ENCODE data around the gene ACBD6.

ACBD6 gene

DNA sequence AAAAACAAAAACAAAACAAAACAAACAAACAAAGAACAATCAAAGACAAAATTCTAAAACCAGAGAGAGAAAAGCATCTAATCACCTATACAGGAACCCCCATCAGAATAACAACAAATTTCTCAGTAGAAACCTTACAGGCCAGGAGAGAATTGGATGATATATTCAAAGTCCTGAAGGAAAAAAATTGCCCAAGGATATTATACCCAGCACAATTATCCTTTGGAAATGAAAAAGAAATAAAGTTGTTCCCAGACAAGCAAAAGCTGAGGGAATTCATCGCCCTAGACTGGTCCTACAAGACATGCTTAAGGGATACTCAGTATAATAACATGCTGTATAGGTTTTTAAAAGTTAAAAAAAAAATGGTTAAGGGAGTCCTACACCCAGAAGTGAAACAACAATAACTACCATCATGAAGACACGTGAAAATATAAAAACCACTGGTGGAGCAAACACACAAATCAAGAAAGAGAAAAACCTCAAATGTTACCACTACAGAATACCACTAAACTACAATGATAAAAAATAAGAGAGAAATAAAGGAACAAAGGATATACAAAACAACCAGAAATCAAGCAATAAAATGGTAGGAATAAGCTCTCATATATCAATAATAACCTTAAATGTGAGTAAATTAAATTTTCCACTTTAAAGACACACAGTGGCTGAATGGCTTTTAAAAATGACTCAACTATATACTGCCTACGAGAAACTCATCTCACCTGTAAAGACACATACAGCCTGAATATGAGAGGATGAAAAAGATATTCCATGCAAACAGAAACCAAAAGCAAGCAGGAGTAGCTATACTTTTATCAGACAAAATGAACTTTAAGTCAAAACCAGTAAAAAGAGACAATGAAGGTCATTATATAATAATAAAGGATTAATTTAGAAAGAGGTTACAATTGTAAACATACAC lies 121.9 kb downstream of the ACBD6 start:
- Histone ChIP-seq H3K36me3 (ENCODE audit: insufficient read depth, low read length) (no peaks in the 10 kb centered on the region), H3K9me3 (ENCODE audit: low read length) (peaks cover 14% of the 10 kb centered on the region), H3K4me1 (ENCODE audit: insufficient read depth, low read length) (no peaks in the 10 kb centered on the region), H3K27me3 (ENCODE audit: control insufficient read depth in 1 of 2, insufficient read depth in 2 of 2, low read length in 2 of 2) (no peaks in the 10 kb centered on the region), H3K27ac (ENCODE audit: low read depth, low read length) (no peak overlapping the region), H3K4me3 (ENCODE audit: low read depth in 1 of 2, low read length in 2 of 2) (peak overlapping the region in 1 of 2 donors; percentile 5), H3K9ac (ENCODE audit: low read length) (no peak overlapping the region)

DNA sequence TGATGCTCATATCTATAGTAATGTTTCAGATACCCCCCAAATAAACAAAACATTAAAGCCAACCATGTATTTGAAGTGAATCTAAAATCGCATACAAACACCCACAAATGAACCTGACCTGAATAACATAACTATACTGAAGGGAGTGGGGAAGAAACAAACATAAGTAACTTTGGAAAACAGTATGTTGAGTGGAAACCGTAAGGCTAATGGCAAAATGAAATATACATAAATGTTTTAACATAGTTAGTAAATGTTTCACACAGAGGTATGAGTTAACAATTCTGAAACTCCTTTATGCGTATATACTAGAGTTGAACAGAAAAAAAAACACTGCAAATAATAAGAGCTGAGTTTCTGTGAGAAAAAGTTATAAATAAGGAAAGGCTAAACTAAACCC lies 125.6 kb downstream of the ACBD6 start:
- H3K27me3 ChIP-seq (ENCODE audit: control insufficient read depth in 1 of 2, insufficient read depth in 2 of 2, low read length in 2 of 2): no peaks in the 10 kb centered on the region
- no peak overlapping the region for H3K9ac ChIP-seq (ENCODE audit: low read length)
- H3K27ac ChIP-seq (ENCODE audit: low read depth, low read length): no peak overlapping the region
- H3K4me1 ChIP-seq (ENCODE audit: insufficient read depth, low read length): no peaks in the 10 kb centered on the region
- no peak overlapping the region for H3K4me3 ChIP-seq (ENCODE audit: low read depth in 1 of 2, low read length in 2 of 2)
- H3K9me3 ChIP-seq (ENCODE audit: low read length): peaks cover 10% of the 10 kb centered on the region
- no peaks in the 10 kb centered on the region for H3K36me3 ChIP-seq (ENCODE audit: insufficient read depth, low read length)

DNA sequence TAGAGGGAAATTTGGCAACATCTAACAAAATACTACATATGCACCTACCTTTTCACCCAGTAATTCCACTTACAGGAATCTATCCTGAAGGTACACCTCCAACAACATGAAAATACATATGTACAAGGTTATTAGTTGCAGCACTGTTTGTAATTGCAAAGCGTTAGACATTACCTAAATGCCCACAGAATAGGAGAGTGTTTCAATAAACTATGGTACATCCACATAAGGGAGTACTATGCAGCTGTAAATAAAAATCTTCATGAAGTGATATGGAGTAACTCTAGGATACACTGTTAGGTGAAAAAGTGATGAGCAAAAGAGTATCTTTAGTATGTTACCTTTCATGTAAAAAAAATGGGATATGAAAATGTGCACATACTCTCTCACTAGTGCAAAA lies 126.1 kb downstream of the ACBD6 start:
- Histone ChIP-seq H3K27ac (ENCODE audit: low read depth, low read length) (no peak overlapping the region), H3K27me3 (ENCODE audit: control insufficient read depth in 1 of 2, insufficient read depth in 2 of 2, low read length in 2 of 2) (no peaks in the 10 kb centered on the region), H3K9ac (ENCODE audit: low read length) (no peak overlapping the region), H3K36me3 (ENCODE audit: insufficient read depth, low read length) (no peaks in the 10 kb centered on the region), H3K4me3 (ENCODE audit: low read depth in 1 of 2, low read length in 2 of 2) (no peak overlapping the region), H3K4me1 (ENCODE audit: insufficient read depth, low read length) (no peaks in the 10 kb centered on the region), H3K9me3 (ENCODE audit: low read length) (peaks cover 10% of the 10 kb centered on the region)

GRCh38 chr1:180372728-180373127 lies 129.6 kb downstream of the ACBD6 start:
- Histone ChIP-seq H3K27ac (ENCODE audit: low read depth, low read length) (no peak overlapping the region), H3K27me3 (ENCODE audit: control insufficient read depth in 1 of 2, insufficient read depth in 2 of 2, low read length in 2 of 2) (no peaks in the 10 kb centered on the region), H3K4me3 (ENCODE audit: low read depth in 1 of 2, low read length in 2 of 2) (no peak overlapping the region), H3K9me3 (ENCODE audit: low read length) (no peaks in the 10 kb centered on the region), H3K36me3 (ENCODE audit: insufficient read depth, low read length) (no peaks in the 10 kb centered on the region), H3K4me1 (ENCODE audit: insufficient read depth, low read length) (no peaks in the 10 kb centered on the region), H3K9ac (ENCODE audit: low read length) (no peak overlapping the region)

DNA sequence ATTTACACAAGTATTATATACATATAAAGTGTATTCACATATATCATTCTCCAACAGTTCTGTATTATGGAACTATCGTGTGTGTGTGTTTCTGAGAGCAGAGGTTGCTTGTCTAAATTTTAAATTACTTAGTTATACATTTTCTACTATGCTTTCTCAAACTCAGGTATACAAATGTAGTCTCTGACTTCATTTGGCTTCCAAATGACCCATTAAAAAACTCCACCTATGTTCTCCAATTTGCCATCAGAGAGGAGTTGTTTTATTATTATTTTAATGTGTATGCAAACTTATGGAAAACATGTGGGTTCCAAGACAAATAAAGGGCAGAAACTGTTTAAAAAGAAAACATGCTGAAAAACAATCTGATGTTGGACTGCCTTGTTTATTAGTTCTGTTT lies 131.8 kb downstream of the ACBD6 start:
- H3K9me3 ChIP-seq (ENCODE audit: low read length): no peaks in the 10 kb centered on the region
- H3K27me3 ChIP-seq (ENCODE audit: control insufficient read depth in 1 of 2, insufficient read depth in 2 of 2, low read length in 2 of 2): no peaks in the 10 kb centered on the region
- H3K36me3 ChIP-seq (ENCODE audit: insufficient read depth, low read length): no peaks in the 10 kb centered on the region
- no peaks in the 10 kb centered on the region for H3K4me1 ChIP-seq (ENCODE audit: insufficient read depth, low read length)
- H3K9ac ChIP-seq (ENCODE audit: low read length): no peak overlapping the region
- H3K27ac ChIP-seq (ENCODE audit: low read depth, low read length): no peak overlapping the region
- no peak overlapping the region for H3K4me3 ChIP-seq (ENCODE audit: low read depth in 1 of 2, low read length in 2 of 2)

- Histone ChIP-seq H3K9me3 (ENCODE audit: low read length) (no peaks in the 10 kb centered on the region), H3K4me1 (ENCODE audit: insufficient read depth, low read length) (no peaks in the 10 kb centered on the region), H3K9ac (ENCODE audit: low read length) (no peak overlapping the region), H3K36me3 (ENCODE audit: insufficient read depth, low read length) (no peaks in the 10 kb centered on the region), H3K27me3 (ENCODE audit: control insufficient read depth in 1 of 2, insufficient read depth in 2 of 2, low read length in 2 of 2) (no peaks in the 10 kb centered on the region), H3K27ac (ENCODE audit: low read depth, low read length) (no peak overlapping the region), H3K4me3 (ENCODE audit: low read depth in 1 of 2, low read length in 2 of 2) (no peak overlapping the region)
Observed at GRCh38 chr1:180370188-180370587, 132.2 kb downstream of the ACBD6 start.

DNA sequence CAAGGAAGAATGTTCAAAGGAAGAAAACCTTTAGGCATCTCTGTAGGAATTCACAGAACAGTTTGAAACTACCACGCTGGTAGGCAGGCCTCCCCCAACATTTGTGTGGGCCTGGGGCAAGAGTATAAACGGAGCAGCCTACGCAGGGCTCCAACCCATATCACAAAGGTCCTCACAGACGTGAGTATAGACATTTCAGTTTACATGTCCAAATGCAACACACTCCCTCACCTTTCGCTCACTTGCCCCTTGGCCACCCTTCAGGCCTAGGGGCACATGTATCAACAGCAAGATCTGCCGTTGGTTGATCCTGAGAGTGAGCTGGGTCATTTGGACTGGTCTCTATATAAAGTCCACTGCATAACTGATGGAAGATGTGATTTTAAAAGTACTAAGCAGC lies 133.3 kb downstream of the ACBD6 start:
- Histone ChIP-seq H3K36me3 (ENCODE audit: insufficient read depth, low read length) (no peaks in the 10 kb centered on the region), H3K27ac (ENCODE audit: low read depth, low read length) (no peak overlapping the region), H3K9ac (ENCODE audit: low read length) (no peak overlapping the region), H3K9me3 (ENCODE audit: low read length) (no peaks in the 10 kb centered on the region), H3K4me1 (ENCODE audit: insufficient read depth, low read length) (no peaks in the 10 kb centered on the region), H3K4me3 (ENCODE audit: low read depth in 1 of 2, low read length in 2 of 2) (no peak overlapping the region), H3K27me3 (ENCODE audit: control insufficient read depth in 1 of 2, insufficient read depth in 2 of 2, low read length in 2 of 2) (no peaks in the 10 kb centered on the region)

DNA sequence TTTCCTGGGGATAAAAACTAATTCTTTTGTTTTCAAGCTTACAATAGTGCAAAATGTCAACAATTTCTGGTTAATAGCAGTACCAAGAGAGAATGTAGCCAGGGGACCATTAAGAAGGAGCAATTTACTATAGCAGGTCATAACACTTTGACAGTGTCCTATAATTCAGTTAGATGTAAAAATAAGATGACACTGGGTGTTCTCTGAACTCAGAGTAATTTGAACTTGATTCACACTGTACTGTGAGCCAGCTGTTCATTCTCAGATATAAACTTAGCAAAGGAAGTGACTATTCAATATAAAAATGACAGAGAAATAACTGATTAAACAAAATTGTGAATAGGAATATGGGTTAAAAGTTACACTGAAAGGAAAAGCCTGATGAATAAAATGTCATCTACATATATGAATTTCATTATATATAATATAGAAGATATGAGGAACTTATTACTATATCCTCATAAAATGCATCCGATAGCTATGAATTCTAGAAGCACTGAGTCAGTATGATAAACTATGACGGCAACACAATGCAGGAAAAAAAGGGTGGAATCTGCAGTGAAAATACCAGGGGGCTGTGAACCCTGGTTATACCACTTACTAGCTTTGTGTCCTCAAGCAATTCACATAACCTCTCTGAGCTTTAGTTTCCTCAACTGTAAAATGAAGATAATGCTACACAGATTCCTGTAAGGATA lies 135.9 kb downstream of the ACBD6 start:
- H3K4me3 ChIP-seq (ENCODE audit: low read depth in 1 of 2, low read length in 2 of 2): no peak overlapping the region
- H3K9ac ChIP-seq (ENCODE audit: low read length): no peak overlapping the region
- H3K9me3 ChIP-seq (ENCODE audit: low read length): no peaks in the 10 kb centered on the region
- H3K36me3 ChIP-seq (ENCODE audit: insufficient read depth, low read length): no peaks in the 10 kb centered on the region
- no peaks in the 10 kb centered on the region for H3K4me1 ChIP-seq (ENCODE audit: insufficient read depth, low read length)
- no peaks in the 10 kb centered on the region for H3K27me3 ChIP-seq (ENCODE audit: control insufficient read depth in 1 of 2, insufficient read depth in 2 of 2, low read length in 2 of 2)
- no peak overlapping the region for H3K27ac ChIP-seq (ENCODE audit: low read depth, low read length)

- no peaks in the 10 kb centered on the region for H3K36me3 ChIP-seq (ENCODE audit: insufficient read depth, low read length)
- no peaks in the 10 kb centered on the region for H3K9me3 ChIP-seq (ENCODE audit: low read length)
- H3K27me3 ChIP-seq (ENCODE audit: control insufficient read depth in 1 of 2, insufficient read depth in 2 of 2, low read length in 2 of 2): no peaks in the 10 kb centered on the region
- no peak overlapping the region for H3K27ac ChIP-seq (ENCODE audit: low read depth, low read length)
- H3K9ac ChIP-seq (ENCODE audit: low read length): no peak overlapping the region
- H3K4me3 ChIP-seq (ENCODE audit: low read depth in 1 of 2, low read length in 2 of 2): no peak overlapping the region
- H3K4me1 ChIP-seq (ENCODE audit: insufficient read depth, low read length): no peaks in the 10 kb centered on the region
Observed at GRCh38 chr1:180365039-180365438, 137.3 kb downstream of the ACBD6 start.

GRCh38 chr1:180363246-180363995 lies 139.0 kb downstream of the ACBD6 start:
- Histone ChIP-seq H3K36me3 (ENCODE audit: insufficient read depth, low read length) (no peaks in the 10 kb centered on the region), H3K27me3 (ENCODE audit: control insufficient read depth in 1 of 2, insufficient read depth in 2 of 2, low read length in 2 of 2) (no peaks in the 10 kb centered on the region), H3K4me1 (ENCODE audit: insufficient read depth, low read length) (no peaks in the 10 kb centered on the region), H3K9ac (ENCODE audit: low read length) (no peak overlapping the region), H3K9me3 (ENCODE audit: low read length) (no peaks in the 10 kb centered on the region), H3K4me3 (ENCODE audit: low read depth in 1 of 2, low read length in 2 of 2) (no peak overlapping the region), H3K27ac (ENCODE audit: low read depth, low read length) (no peak overlapping the region)

GRCh38 chr1:180360333-180361075 lies 141.9 kb downstream of the ACBD6 start:
- no peaks in the 10 kb centered on the region for H3K9me3 ChIP-seq (ENCODE audit: low read length)
- H3K9ac ChIP-seq (ENCODE audit: low read length): no peak overlapping the region
- no peak overlapping the region for H3K27ac ChIP-seq (ENCODE audit: low read depth, low read length)
- H3K27me3 ChIP-seq (ENCODE audit: control insufficient read depth in 1 of 2, insufficient read depth in 2 of 2, low read length in 2 of 2): no peaks in the 10 kb centered on the region
- no peaks in the 10 kb centered on the region for H3K36me3 ChIP-seq (ENCODE audit: insufficient read depth, low read length)
- no peaks in the 10 kb centered on the region for H3K4me1 ChIP-seq (ENCODE audit: insufficient read depth, low read length)
- no peak overlapping the region for H3K4me3 ChIP-seq (ENCODE audit: low read depth in 1 of 2, low read length in 2 of 2)
